Osteoblast (primary cell): ENCODE data around the gene SLC25A22. TPM values are rescaled to one million over a fixed set of nuclear protein-coding genes. Genes with fewer than 3 reads are reported as not detected.

Experiments
- DNase-seq: peaks from one replicate; pipeline ENCODE4 v3.0.0; 2011; ENCODE audit warnings: low spot score, mixed read lengths; ENCODE audit not compliant: insufficient read length; ENCODE audit errors: missing footprints
- H2AFZ ChIP-seq: 2 replicates; pipeline ENCODE4 v1.6.0; 2011; ENCODE audit warnings: mild to moderate bottlenecking, low read length
- H3K27ac ChIP-seq: 2 replicates; pipeline ENCODE4 v1.5.1; 2011; ENCODE audit warnings: mild to moderate bottlenecking, low read depth, low read length, moderate library complexity
- H3K27me3 ChIP-seq: 2 replicates; pipeline ENCODE4 v1.6.0; 2012; ENCODE audit warnings: mild to moderate bottlenecking, control low read depth, inconsistent platforms, low read length, moderate library complexity; ENCODE audit not compliant: insufficient read depth
- H3K36me3 ChIP-seq: 2 replicates; pipeline ENCODE4 v1.5.1; 2011; ENCODE audit warnings: mild to moderate bottlenecking, low read length, control low read depth, moderate library complexity; ENCODE audit not compliant: insufficient read depth
- H3K4me1 ChIP-seq: 2 replicates; pipeline ENCODE4 v1.5.1; 2011; ENCODE audit warnings: mild to moderate bottlenecking, low read length, control low read depth, moderate library complexity; ENCODE audit not compliant: insufficient read depth
- H3K4me2 ChIP-seq: 2 replicates; pipeline ENCODE4 v1.6.0; 2011; ENCODE audit warnings: mild to moderate bottlenecking, low read length; ENCODE audit not compliant: insufficient read depth
- H3K4me3 ChIP-seq: fragments of 200-600 bp; sonication (generic); 3 replicates; pipeline ENCODE4 v1.5.1; 2012; ENCODE audit warnings: mild to moderate bottlenecking, low read length, inconsistent platforms; ENCODE audit not compliant: insufficient read depth
- H3K79me2 ChIP-seq: 2 replicates; pipeline ENCODE4 v1.6.0; 2012; ENCODE audit warnings: mild to moderate bottlenecking, low read length, control low read depth, inconsistent platforms; ENCODE audit not compliant: insufficient read depth
- H3K9me3 ChIP-seq: 2 replicates; pipeline ENCODE4 v1.5.1; 2011; ENCODE audit warnings: low read depth, low read length, control low read depth
- H4K20me1 ChIP-seq: 2 replicates; pipeline ENCODE4 v1.6.0; 2012; ENCODE audit warnings: mild to moderate bottlenecking, low read length, control low read depth; ENCODE audit not compliant: insufficient read depth
- CTCF ChIP-seq: IDR thresholded peaks from 2 replicates; pipeline ENCODE4 v1.5.1; 2011; ENCODE audit warnings: mild to moderate bottlenecking, low read depth, low read length, moderate library complexity; ENCODE audit errors: extremely low read depth
- total RNA-seq: library from RNA; depleted of rRNA; stranded (reverse); fragments of >200 nt; gene quantifications from 2 replicates; pipeline ENCODE4 v1.2.3, GENCODE V29; 2012

The SLC25A22 gene
- total RNA-seq, 1 donor: 9.0 TPM

DNA sequence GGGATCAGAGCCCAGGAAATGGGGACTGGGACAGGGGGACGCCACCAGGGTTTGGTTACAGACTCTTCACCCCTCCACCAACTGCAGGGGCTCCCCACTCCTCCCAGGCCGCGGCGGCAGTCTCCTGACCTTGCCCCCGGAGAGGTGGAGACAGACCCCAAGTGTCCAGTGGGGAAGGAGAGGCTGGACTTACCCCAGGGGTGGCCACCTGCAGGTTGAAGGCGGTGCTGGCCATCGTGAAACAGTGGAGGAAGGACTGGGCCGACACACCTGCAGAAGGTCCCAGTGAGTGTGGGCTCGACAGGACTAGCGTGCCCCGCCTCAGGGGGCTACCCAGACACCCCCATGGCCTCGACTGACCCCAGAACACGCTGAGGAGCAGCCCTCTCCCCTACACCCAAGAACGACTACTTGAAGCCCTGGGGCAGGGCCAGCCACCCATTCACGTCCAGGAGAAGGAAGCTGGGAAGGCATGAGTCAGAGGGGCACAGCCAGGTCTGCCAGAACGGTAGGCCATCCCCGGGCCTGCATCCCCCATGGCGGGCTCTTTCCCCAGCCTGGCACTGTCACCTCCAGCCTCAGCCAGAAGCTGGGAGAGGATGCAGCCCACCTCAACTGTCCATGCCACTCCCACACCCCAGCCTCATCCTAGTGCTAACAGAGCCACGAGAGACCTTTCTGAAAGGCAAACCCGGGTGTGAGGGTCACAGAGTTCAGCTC is 23.0 kb downstream of the SLC25A22 start:
- Histone ChIP-seq H3K79me2 (peaks cover 95% of the 10 kb centered on the region), H3K9me3 (no peaks in the 10 kb centered on the region), H4K20me1 (peaks cover 63% of the 10 kb centered on the region), H3K27ac (peak overlapping the region; percentile 37), H3K36me3 (peaks cover 43% of the 10 kb centered on the region), H3K4me3 (peak overlapping the region; percentile 88), H3K27me3 (no peaks in the 10 kb centered on the region), H3K4me2 (peak overlapping the region; percentile 91), H2AFZ (no peak overlapping the region), H3K4me1 (peaks cover 20% of the 10 kb centered on the region)
- peak; percentile 97 for DNase-seq
- no peak for TF ChIP-seq CTCF

GRCh38 chr11:773830-774229 is 24.3 kb downstream of the SLC25A22 start:
- H2AFZ ChIP-seq: no peak overlapping the region
- peaks cover 84% of the 10 kb centered on the region for H3K79me2 ChIP-seq
- no peaks in the 10 kb centered on the region for H3K9me3 ChIP-seq
- H4K20me1 ChIP-seq: peaks cover 58% of the 10 kb centered on the region
- no peaks in the 10 kb centered on the region for H3K27me3 ChIP-seq
- peaks cover 42% of the 10 kb centered on the region for H3K36me3 ChIP-seq
- H3K27ac ChIP-seq: no peak overlapping the region
- DNase-seq: peak; percentile 73
- no peak for TF ChIP-seq CTCF
- no peak overlapping the region for H3K4me3 ChIP-seq
- no peak overlapping the region for H3K4me2 ChIP-seq
- peaks cover 20% of the 10 kb centered on the region for H3K4me1 ChIP-seq

GRCh38 chr11:773425-773824 is 24.7 kb downstream of the SLC25A22 start:
- no peak for TF ChIP-seq CTCF
- H3K4me1 ChIP-seq: peaks cover 20% of the 10 kb centered on the region
- peaks cover 58% of the 10 kb centered on the region for H4K20me1 ChIP-seq
- H2AFZ ChIP-seq: no peak overlapping the region
- peaks cover 42% of the 10 kb centered on the region for H3K36me3 ChIP-seq
- H3K27me3 ChIP-seq: no peaks in the 10 kb centered on the region
- no peak overlapping the region for H3K4me3 ChIP-seq
- no peak overlapping the region for H3K27ac ChIP-seq
- H3K4me2 ChIP-seq: no peak overlapping the region
- no peaks in the 10 kb centered on the region for H3K9me3 ChIP-seq
- DNase-seq: peak; percentile 62
- peaks cover 80% of the 10 kb centered on the region for H3K79me2 ChIP-seq

- TF ChIP-seq CTCF: no peak
- Histone ChIP-seq H2AFZ (no peak overlapping the region), H3K4me2 (no peak overlapping the region), H3K4me1 (peaks cover 15% of the 10 kb centered on the region), H3K36me3 (peaks cover 42% of the 10 kb centered on the region), H3K27me3 (no peaks in the 10 kb centered on the region), H4K20me1 (peaks cover 55% of the 10 kb centered on the region), H3K27ac (no peak overlapping the region), H3K9me3 (no peaks in the 10 kb centered on the region), H3K79me2 (peaks cover 73% of the 10 kb centered on the region), H3K4me3 (no peak overlapping the region)
- peak; percentile 91 for DNase-seq
These were observed 25.4 kb downstream of the SLC25A22 start for GRCh38 chr11:772429-773390.
